HPDE6-E6E7 (cell line): Measurements from ENCODE around the gene ZFP91.

Experiments used
- DNase-seq: peaks from one replicate; pipeline ENCODE4 v3.0.0; 2011; ENCODE audit warnings: missing footprints; ENCODE audit errors: extremely low spot score

The ZFP91 gene

DNA sequence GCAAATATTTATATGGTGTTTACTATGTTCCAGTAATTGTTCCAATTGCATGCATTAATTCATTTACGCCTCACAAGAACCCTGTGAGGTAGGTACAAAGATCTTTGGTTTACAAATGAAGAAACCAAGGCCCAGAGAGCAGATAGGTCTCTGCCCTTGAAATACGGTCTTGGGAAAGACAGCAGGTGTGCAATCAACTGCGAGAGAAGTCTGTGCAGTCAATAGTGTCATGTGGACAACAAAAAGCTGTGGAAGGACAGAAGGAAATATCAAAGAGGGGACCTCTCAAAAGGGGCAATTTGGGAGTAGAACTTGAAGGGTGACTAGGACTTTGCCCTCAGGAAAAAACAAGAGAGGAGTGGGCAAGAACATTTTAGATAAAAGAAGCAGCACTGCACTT is 52.5 kb downstream of the ZFP91 start:
- DNase-seq, result no peak

DNA sequence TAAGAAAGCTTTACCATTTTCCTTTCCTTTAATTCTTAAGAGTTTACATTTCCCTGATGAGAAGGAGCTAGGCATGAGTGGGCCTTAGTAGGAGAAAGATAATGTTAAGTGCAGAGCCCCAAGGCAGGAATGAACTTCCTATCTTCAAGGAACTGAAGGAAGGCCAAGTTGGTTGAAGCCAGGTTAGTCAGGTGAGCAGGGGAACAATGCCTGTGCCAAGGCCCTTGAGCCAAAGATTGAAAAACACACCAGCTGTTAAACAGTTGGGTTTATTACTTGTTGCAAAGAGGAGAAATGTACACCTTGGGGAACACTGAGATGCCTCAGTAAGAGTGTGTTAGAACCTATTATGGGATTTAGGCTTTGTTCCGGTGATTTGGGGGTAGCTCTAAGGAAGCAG is 53.6 kb downstream of the ZFP91 start:
- DNase-seq, result no peak

DNA sequence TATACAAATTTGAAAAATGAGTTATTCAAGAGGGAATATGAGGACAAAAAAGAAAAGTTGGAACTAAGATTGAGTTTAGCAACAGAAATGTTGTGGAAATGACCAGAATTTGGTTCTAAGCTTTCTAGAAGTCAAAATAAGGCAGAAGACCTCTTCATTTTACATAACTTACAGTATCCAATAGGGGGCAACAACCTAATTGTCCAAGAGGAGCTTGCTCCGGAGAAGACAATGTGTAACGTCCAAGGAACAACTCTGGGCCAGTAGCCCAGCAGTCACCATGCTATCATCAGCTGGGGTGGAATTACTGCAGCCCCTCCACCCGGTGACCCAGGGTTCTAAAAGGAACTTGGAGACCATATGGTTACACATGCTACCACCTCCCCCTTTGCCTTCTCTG is 57.7 kb downstream of the ZFP91 start:
- no peak for DNase-seq

DNA sequence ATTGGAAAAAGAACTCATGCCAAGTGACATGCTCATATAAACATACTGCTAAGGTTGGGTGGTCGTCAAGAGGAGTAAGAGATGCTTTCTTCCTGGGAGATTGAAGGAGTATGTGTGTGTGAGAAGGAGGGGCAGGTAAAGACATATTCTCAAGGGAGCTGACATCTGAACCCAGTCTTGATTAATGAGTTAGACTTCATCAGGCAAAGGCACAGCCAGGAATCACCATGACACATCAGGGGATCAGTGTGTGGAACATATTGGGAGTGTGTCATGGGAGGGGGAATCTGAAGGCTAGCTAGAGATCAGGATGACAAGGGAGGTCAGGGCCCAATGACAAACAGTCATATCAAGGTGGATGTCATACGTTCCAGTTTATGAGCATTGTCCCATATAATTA is 58.5 kb downstream of the ZFP91 start:
- no peak for DNase-seq

DNA sequence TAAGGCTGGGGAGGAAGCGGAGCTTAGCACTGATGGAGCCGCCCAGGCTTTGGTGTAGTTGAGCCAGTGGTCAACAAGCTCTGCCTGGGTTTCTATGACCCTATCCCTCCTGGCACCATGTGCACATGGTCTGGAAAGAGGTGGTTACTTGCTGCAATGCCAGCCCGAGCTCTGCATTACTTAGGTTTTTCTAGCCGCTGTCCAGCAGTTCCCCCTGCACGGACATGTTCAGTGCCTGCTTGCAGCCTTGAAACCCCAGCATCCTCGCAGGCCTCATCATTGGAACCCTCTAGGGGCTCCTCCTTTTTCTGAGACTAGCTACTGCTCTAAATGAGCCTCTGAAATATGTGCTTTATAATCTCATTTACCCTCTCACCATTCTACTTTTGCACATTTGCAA is 60.2 kb downstream of the ZFP91 start:
- DNase-seq, result no peak

DNA sequence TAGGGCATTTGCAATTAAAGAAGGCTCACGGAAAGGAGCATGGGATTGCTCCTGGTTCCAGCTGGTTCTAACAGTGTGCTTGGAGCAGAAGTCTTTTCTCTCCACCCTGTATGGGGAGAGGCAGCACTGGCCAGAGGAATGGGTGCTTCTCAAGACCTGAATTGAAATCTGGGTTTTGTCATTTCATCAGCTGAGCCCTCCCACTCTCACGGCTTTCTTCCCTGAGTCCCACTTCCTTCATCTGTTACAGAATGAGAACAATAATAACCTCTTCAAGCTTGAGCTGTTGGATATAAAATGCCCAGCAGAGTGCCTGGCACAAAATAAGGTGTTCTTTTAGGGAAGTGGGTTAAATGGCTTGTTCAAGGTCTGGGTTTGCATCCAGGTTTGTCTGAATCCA is 60.8 kb downstream of the ZFP91 start:
- no peak for DNase-seq

DNA sequence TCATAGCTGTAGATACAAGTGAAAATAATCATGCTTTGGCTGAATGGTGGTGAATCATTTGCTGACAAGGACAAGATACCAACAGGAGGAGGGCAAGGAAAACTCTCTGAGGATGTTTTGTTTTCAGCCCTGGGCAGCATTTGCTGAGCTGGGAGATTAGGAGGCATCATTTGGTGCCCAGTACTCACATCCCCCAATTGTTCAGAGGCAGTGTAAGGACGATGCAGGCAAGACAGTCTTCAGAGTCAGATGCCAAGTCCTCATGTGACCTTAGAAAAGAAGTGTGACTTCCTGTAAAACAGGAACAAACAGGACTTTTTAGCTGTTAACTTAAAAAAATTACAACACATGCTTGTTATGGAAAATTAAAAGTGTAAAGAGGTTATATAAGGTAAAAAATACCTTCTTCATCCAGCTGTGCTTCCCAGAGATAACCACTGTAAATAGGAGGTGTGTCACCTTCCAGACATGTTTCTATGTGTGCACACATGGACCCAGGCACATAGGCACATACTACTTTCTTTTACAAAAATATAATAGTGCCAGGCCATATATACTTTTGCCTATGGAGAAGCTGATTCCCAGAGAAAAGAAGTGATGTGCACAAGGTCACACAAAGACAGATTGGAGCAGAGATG is 61.6 kb downstream of the ZFP91 start:
- no peak for DNase-seq

DNA sequence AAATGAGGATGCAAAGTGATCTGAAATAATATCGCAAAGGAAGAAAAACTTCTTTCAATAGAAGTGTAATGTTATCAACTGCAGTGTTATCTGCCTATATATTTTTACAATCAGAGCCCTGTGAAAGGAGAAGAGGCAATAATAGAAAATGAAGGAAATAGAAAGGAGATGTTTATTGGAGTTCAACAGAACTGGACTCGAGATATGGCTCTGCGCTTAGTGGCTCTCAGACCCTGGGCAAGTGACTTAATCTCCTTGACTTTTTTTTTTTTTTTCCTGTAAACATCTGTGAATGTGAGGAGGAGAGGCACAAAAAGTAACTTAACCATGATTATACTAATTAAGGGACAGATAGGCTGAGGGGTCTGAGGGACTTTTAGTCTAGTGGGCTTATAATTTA is 62.5 kb downstream of the ZFP91 start:
- no peak for DNase-seq

DNA sequence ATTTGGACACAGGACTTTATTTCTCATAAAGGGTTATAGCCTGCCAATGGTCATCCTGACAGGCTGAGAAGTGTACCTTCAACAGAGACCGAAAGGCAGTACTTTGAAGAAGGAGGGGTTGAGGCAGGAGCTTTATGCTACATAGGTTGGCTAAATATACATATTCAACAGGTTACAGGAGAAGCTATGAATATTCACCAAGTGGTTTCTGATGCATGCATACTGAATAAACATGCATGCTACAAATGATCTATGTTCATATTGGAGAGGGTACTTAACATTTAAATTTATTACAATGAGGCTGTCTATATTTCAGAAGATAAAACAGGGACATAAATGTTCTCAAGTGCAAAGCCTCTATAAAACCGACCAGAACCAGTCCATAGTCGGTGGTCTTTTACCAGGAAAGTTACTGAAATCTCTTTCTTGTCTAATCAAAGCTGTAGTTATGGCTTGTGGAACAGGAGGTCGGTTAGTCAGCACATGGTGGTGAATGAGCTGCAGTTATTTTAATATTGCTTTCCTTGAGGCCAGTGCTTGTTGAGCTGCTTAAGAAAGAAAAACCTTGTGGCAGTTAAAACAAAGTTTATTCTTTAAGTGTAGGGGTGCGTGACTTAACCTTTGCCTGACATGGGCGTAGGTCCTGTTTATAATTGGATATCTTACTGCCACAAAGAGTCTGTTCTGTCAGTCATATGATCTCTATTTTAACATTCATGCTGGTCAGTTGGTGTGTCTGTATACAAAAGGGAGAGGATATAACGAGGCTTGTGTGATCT is 63.1 kb downstream of the ZFP91 start:
- no peak for DNase-seq

DNA sequence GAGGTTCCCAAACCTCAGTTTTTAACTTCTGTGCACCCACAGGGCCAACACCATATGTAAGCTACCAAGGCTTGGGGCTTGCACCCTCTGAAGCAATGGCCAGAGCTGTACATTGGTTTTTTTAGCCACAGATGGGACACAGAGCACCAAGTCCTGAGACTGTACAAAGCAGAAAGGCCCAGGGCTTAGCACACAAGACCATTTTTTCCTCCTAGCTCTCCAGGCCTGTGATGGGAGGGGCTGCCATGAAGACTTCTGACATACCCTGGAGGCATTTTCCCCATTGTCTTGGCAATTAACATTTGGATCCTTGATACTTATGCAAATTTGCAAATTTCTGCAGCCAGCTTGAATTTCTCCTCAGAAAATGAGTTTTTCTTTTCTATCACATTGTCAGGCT is 67.0 kb downstream of the ZFP91 start:
- DNase-seq, result no peak

DNA sequence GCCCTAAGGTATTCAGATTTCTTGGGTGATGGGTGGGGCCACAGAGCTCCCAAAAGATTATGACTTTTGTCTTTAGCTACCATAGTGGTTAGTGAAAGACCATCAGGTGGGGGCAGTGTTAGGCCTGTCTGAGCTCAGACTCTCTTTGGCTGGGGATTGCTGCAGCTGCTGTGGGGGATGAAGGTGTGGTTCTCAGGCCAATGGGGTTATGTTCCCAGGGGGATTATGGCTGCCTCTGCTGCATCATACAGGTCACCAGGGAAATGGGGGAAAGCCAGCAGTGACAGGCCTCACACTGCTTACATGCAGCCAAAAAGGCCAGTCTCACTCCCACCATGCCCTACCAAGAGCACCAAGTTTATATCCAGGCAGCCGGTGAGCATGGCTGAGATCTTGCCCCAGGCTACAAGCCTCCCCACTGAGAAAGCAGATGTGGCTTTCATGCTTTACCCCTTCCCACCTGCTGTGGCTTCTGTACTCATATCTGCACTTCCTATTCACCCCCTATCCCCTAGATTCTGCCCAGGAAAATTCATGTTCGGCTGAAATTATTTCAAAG is 68.4 kb downstream of the ZFP91 start:
- DNase-seq, result no peak

DNA sequence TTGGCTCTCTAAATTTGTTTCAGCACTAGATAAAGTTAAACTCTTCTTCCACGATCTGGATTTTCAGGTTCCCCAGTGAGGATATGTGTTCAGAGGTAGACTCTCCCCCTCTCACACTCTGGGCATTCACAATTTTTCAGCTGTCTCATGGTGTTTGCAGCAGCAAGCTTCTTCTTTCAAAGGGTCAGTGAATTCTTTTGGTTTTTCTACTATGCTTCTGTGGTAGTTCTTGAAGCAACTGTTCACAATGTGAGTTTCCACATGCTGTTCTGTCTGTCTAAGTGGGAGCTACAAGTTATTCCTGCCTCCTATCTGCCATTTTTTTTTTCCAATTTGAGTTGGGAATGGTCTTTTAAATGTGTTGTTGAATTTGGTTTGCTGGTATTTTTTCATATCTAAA is 69.0 kb downstream of the ZFP91 start:
- no peak for DNase-seq

DNA sequence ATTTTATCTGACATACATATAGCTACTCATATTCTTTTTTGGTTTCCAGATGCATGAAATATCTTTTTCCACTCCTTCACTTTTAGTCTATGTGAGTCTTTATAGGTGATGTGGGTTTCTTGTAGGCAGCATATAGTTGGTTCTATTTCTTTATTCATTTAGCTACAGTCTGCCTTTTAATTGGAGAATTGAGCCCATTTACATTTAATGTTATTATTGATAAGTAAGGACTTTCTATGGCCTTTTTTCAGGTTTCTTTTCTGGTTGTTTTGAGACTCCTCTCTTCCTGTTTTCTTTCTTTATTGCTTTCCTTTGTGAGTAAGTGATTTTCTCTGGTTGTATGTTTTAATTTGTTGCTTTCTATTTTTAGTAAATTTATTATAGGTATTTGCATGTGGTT is 70.8 kb downstream of the ZFP91 start:
- DNase-seq, result no peak

DNA sequence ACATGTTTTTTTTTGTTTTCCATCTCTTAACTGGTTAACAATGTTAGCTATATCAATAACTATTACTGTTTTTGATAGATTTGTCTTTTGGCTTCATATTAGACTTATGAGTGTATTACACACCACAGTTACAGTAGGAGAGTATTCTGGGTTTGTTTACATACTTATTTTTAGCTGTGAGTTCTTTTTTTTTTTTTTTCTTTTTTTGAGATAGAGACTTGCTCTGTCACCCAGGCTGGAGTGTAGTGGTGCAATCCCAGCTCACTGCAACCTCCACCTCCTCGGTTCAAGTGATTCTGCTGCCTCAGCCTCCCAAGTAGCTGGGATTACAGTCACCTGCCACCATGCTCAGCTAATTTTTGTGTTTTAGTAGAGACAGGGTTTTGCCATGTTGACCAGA is 71.6 kb downstream of the ZFP91 start:
- no peak for DNase-seq

DNA sequence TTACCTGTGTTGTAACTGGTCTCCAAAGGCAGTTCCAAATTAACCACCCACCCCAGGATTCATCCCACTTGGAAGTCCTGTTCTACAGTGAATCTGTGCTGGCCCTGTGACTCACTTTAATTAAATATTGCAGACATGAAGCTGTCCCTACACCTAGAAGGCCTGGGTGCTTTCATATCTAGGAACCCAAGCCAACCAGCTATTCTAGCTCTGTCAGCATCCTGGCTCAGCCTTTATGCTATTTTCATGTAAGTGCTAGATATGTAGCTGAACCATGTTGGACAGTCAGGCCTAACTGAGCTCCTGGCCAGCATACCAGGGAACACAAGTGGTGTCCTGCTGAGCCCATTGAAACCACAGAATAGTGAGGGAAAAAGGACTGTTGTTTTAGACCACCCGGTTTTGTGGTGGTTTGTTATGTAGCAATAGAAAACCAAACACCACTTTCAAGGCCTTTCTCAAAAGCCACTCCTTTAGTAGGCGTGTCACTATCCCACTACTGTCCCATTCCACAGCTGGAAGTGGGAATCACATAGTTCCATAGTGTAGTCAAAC is 73.9 kb downstream of the ZFP91 start:
- DNase-seq, result no peak

DNA sequence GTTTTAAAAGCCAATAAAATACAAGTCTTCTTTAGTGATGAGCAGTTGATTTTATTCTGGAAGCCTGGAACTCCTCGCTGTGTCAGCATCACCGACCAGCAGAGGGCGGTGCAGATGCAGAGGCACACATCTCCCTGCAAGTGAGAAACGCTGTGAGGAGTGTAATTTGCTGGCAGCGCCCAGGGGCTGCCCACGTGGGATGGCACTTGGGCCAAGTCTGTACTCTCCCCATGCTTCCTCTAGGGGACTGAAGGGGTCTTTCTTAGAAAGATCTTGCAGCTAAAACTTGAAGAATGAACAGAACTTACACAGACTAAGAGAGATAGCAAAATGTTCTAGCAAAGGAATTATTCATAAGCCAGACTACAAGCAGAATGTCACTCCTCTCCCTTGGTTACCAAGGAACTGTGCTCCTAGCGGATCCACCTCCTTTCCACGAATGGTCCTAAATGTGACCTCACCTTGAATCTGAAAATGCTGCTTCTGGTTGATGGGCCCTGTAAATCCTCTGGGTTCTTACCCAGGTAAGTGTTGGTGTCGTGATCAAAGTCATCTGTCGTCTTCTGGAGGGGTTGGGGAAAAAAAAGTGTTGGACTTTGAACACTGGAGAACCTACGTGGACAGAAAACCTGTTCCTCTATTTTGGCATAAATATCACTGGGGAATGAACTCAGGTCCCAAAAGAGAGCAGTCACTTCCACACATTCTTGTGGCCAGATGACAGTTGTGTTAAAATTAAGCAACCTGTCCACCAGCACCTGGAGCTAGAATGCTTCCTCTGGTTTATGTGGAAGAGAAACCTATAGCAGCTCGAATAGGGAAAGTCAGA is 75.4 kb downstream of the ZFP91 start:
- DNase-seq, result peak; percentile 71

DNA sequence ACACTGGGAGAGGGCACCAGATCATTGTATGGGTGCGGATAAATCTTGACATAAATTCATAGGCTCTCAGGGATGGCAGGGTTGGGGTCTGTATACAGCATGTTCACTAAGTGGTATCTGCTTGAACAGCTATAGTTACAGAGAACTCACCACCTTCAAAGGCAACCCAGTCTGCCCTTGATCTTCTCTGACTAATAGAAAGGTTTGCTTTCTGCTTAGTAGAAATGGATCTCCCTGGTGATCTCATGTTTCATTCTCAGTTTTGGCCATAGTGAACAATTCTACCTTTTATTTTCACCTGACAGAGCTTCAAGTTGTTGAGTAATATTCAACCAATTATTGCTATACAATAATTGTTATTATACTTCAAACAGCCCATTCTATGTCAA is 76.0 kb downstream of the ZFP91 start:
- no peak for DNase-seq

DNA sequence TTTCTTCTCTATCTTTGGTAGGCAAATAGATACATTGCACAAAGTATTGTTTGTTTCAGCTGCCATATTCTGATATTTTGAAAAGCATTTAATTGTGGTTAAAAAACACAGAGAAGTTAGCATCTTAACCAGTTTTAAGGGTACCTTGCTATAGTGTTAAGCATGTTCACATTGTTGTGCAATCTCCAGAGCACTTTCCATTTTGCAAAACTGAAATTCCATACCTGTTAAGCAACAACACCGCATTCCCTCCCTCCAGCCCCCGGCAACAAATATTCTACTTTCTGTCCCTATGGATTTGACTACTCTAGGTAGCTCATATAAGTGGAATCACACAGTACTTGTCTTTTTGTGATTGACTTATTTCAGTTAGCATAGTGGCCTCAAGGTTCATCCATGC is 77.5 kb downstream of the ZFP91 start:
- no peak for DNase-seq

DNA sequence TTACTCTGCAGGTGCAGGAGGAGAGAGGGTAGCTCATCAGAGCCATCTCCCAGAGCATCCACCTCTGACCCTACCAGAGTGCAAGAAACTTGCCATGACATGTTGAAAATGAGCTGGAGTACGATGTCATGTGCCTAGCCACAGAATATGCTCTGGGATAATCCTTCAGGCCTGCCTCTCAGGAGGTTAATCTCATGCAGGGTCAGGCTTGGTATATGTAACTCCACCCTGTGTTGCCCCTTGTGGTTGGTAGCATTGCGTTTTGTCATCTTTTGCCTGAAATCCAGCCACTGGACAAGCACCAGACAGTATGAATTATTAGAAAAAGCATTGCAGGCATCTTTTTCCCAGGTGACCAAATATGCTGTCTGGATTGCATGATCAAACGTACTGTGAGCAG is 79.8 kb downstream of the ZFP91 start:
- DNase-seq, result peak; percentile 39

DNA sequence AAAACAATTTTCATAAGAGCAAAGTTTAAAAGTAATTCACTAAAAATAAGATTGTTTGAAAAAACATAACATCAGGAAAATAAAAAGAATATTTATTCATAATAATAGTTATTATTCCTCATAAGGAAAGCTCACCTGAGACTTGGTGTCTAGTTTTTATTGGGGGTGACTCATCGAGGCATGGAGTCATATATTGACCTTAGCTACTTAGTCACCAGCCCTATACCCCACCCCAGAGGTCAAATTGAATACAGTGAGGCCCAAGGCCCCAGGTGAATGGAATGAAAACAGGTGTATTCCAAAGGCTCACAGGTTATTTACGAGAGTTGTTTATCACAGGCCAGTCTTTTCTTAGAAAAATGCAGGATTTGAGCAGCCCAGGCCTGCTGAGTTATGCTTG is 80.5 kb downstream of the ZFP91 start:
- DNase-seq, result peak; percentile 69

DNA sequence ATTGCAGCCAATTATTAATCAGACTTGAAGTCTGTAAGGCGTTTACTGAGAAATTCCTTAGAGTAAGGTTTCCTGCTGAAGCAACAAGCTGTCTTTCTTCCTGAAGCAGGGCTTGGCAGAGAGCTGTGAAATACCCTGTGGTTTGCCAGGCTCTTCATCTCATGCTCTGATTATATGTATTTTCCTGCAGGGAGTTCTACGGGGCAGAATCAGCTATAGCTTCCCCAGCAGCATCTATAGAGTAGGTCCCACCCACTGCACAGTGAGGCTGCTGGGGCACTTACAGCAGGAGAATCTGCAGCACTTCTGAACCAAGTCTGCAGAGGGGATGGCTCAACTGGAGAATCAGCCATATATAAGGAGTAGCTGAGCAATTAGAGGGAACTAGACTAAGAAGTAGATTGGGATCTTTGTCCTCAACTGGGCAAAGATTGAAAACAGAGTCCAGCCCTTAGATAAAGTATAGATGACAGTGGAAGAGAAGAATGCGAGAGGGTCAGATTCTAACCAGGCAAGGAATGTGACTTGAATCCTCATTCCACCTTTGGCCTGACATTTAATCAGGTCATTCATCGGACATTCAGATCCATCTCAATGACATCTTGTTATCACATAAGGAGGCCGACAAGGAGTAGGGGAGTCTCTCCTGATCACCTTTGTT is 81.2 kb downstream of the ZFP91 start:
- DNase-seq, result no peak
